CD4-positive, alpha-beta T cell (primary cell): ENCODE results near the gene STK32B. TPM values are rescaled to one million over a fixed set of nuclear protein-coding genes. Genes with fewer than 3 reads are reported as not detected.

Experiments used
- ATAC-seq: fragments of 200-7000 bp; cut with Tn5 transposase; one replicate; pipeline ENCODE4 v1.10.0; 2022; ENCODE audit warnings: mild to moderate bottlenecking; ENCODE audit not compliant: poor library complexity
- CTCF ChIA-PET: fragments of 350-600 bp; sonication (Branson Sonifier 250); formaldehyde crosslinking; loops from one replicate; lab custom pipeline; 2021; ENCODE audit warnings: antibody characterized with exemption, inconsistent platforms; lab: Charles Lee
- POLR2A ChIA-PET: fragments of 350-600 bp; sonication (Branson Sonifier 250); formaldehyde crosslinking; loops from one replicate; lab custom pipeline; 2021; ENCODE audit warnings: antibody characterized with exemption, inconsistent platforms; lab: Charles Lee
- DNase-seq, 14 experiments: peaks; one replicate each; pipeline ENCODE4 v3.0.0-alpha.2; 2013 to 2020; ENCODE audit warnings: mixed read lengths in 2 of 14
- H3K27ac ChIP-seq, 2 donors: one replicate each; pipeline versions ENCODE4 v1.5.1 to v1.7.0; 2013; ENCODE audit warnings: low read length in 2 of 2, low read depth in 1 of 2, mild to moderate bottlenecking in 1 of 2
- H3K27me3 ChIP-seq, 2 experiments: 1 replicate in 1 of 2; 2 replicates in 1 of 2; pipeline versions ENCODE4 v1.6.1 to v1.7.0; 2013; ENCODE audit warnings: low read length in 2 of 2, control low read depth in 1 of 2, mild to moderate bottlenecking in 1 of 2, moderate library complexity in 1 of 2; ENCODE audit not compliant: insufficient read depth in 2 of 2, control insufficient read depth in 1 of 2
- H3K36me3 ChIP-seq: one replicate; pipeline ENCODE4 v1.6.1; 2013; ENCODE audit warnings: low read length, control low read depth; ENCODE audit not compliant: insufficient read depth
- H3K4me1 ChIP-seq: one replicate; pipeline ENCODE4 v1.6.1; 2013; ENCODE audit warnings: low read length, control low read depth; ENCODE audit not compliant: insufficient read depth
- H3K4me3 ChIP-seq: one replicate; pipeline ENCODE4 v1.5.1; 2013; ENCODE audit warnings: mild to moderate bottlenecking, low read length, moderate library complexity
- H3K9me3 ChIP-seq, 2 experiments: 1 replicate in 1 of 2; 2 replicates in 1 of 2; pipeline versions ENCODE4 v1.6.1 to v1.7.0; 2013; ENCODE audit warnings: low read length in 2 of 2, mild to moderate bottlenecking in 2 of 2, control low read depth in 1 of 2, moderate library complexity in 1 of 2; ENCODE audit not compliant: control insufficient read depth in 1 of 2, insufficient read depth in 1 of 2
- H3K27ac Mint-ChIP-seq: one replicate; pipeline ENCODE4 v1.8.0; 2020; ENCODE audit warnings: mixed read lengths
- H3K27me3 Mint-ChIP-seq: one replicate; pipeline ENCODE4 v1.8.0; 2021; ENCODE audit warnings: mixed read lengths
- H3K36me3 Mint-ChIP-seq: one replicate; pipeline ENCODE4 v1.8.0; 2021; ENCODE audit warnings: low read depth, mixed read lengths
- H3K4me1 Mint-ChIP-seq: one replicate; pipeline ENCODE4 v1.8.0; 2021; ENCODE audit warnings: low read depth, mixed read lengths
- H3K4me3 Mint-ChIP-seq: one replicate; pipeline ENCODE4 v1.8.0; 2020; ENCODE audit warnings: mild to moderate bottlenecking, mixed read lengths
- H3K9me3 Mint-ChIP-seq: one replicate; pipeline ENCODE4 v1.8.0; 2020; ENCODE audit warnings: mixed read lengths
- CTCF ChIP-seq: fragments of 200-600 bp; IDR thresholded peaks from one replicate; pipeline ENCODE4 v1.8.0; 2022; ENCODE audit warnings: antibody characterized with exemption, mild to moderate bottlenecking
- intact Hi-C, 2 experiments: fragments of 100-400 bp; cut with DNase I in 1 of 2; cut with micrococcal nuclease in 1 of 2; formaldehyde crosslinking; loops; one replicate each; pipeline versions ENCODE4 v1.15.1 to v1.9.0; 2023 to 2025; cut with DNase I, micrococcal nuclease
- total RNA-seq, 174 experiments: library from RNA in 2 of 174; stranded (reverse) in 2 of 174; gene quantifications; one replicate each; pipeline ENCODE4 v1.2.3 and lab custom pipeline; 2021 to 2026

The STK32B gene
- total RNA-seq, 2 experiments from 2014 or later = not detected

- CTCF ChIA-PET = no interaction called here
- Mint-ChIP-seq H3K4me3 (no peak overlapping the region), H3K4me1 (no peaks in the 10 kb centered on the region), H3K36me3 (no peaks in the 10 kb centered on the region), H3K27ac (no peak overlapping the region), H3K9me3 (no peaks in the 10 kb centered on the region), H3K27me3 (no peaks in the 10 kb centered on the region)
- Histone ChIP-seq H3K4me1 (no peaks in the 10 kb centered on the region), H3K27me3 (no peaks in the 10 kb centered on the region), H3K27ac (no peak overlapping the region), H3K4me3 (no peak overlapping the region), H3K9me3 (peaks cover 0 to 9% of the 10 kb centered on the region in 2 experiments), H3K36me3 (no peaks in the 10 kb centered on the region)
- intact Hi-C loops = no loop called here
- no peak for DNase-seq
- ATAC-seq = no peak
- POLR2A ChIA-PET = no interaction called here
- no peak for TF ChIP-seq CTCF
Observed at GRCh38 chr4:5160668-5161067, 109.4 kb downstream of the STK32B start.

- Histone ChIP-seq H3K4me3 (no peak overlapping the region), H3K36me3 (no peaks in the 10 kb centered on the region), H3K4me1 (no peaks in the 10 kb centered on the region), H3K27me3 (no peaks in the 10 kb centered on the region), H3K27ac (no peak overlapping the region), H3K9me3 (peaks cover 0 to 9% of the 10 kb centered on the region in 2 experiments)
- H3K4me1 Mint-ChIP-seq = no peaks in the 10 kb centered on the region
- intact Hi-C loops = no loop called here
- no peaks in the 10 kb centered on the region for H3K36me3 Mint-ChIP-seq
- DNase-seq = no peak
- no peak for ATAC-seq
- ChIA-PET CTCF (no interaction called here), POLR2A (no interaction called here)
- TF ChIP-seq CTCF = no peak
- no peak overlapping the region for H3K4me3 Mint-ChIP-seq
- no peak overlapping the region for H3K27ac Mint-ChIP-seq
- no peaks in the 10 kb centered on the region for H3K27me3 Mint-ChIP-seq
- no peaks in the 10 kb centered on the region for H3K9me3 Mint-ChIP-seq
Observed at GRCh38 chr4:5162909-5163508, 111.7 kb downstream of the STK32B start.

GRCh38 chr4:5164221-5164912 lies 113.1 kb downstream of the STK32B start:
- H3K4me3 Mint-ChIP-seq = no peak overlapping the region
- Histone ChIP-seq H3K4me3 (no peak overlapping the region), H3K36me3 (no peaks in the 10 kb centered on the region), H3K27ac (no peak overlapping the region), H3K4me1 (no peaks in the 10 kb centered on the region), H3K27me3 (no peaks in the 10 kb centered on the region), H3K9me3 (peaks cover 0 to 9% of the 10 kb centered on the region in 2 experiments)
- H3K9me3 Mint-ChIP-seq = no peaks in the 10 kb centered on the region
- ATAC-seq (no peak), DNase-seq (no peak)
- CTCF ChIA-PET = no interaction called here
- no peaks in the 10 kb centered on the region for H3K4me1 Mint-ChIP-seq
- no peaks in the 10 kb centered on the region for H3K27me3 Mint-ChIP-seq
- no peak overlapping the region for H3K27ac Mint-ChIP-seq
- intact Hi-C loops = no loop called here
- H3K36me3 Mint-ChIP-seq = no peaks in the 10 kb centered on the region
- TF ChIP-seq CTCF = no peak
- POLR2A ChIA-PET = no interaction called here
